Measurements from ENCODE around the gene MTERF2. TPM values are rescaled to one million over a fixed set of nuclear protein-coding genes. Genes with fewer than 3 reads are reported as not detected.

The MTERF2 gene
- total RNA-seq, 1 experiment from 2014 or later: 7.0 TPM

DNA sequence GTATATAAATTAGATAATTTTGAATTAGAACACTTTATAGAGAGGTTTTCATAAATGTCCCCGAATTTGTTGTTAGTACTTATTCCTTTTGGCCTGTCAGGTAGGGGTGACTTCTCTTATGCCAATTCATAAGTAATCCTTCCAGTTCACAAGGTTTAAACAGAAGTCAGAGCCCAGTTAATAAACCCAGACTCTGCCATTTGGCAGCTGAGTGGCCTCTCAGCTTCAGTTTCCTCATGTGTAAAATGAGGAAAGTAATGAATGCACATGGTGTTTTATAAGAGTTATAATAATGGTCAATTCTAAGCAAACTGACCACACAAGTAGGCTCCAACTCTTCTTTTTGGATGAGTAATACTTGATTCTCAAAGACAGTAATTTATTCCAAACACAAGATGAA is 10.3 kb downstream of the MTERF2 start:
- Mint-ChIP-seq H3K27ac (no peak overlapping the region), H3K9me3 (no peaks in the 10 kb centered on the region), H3K27me3 (ENCODE audit: low read depth) (no peaks in the 10 kb centered on the region), H3K36me3 (no peaks in the 10 kb centered on the region), H3K4me1 (no peaks in the 10 kb centered on the region), H3K4me3 (no peak overlapping the region)
- DNase-seq (ENCODE audit: low spot score) (no peak), ATAC-seq (no peak)
- ChIA-PET POLR2A (no interaction called here), CTCF (interaction anchor here (0.6 to 1.2 kb wide), 2 partner anchors 57 to 622 kb away, joined by 3 read pairs; no protein-coding TSS in a partner anchor)
- TF ChIP-seq CTCF (IDR thresholded peaks at IDR 0.05) (no peak), OVOL2 (CRISPR knock-in tag; IDR thresholded peaks at IDR 0.05; ENCODE audit: borderline replicate concordance) (no peak), NR3C1 (CRISPR knock-in tag; conservative IDR thresholded peaks at IDR 0.05; ENCODE audit: low read depth) (no peak), JUN (CRISPR knock-in tag; IDR thresholded peaks at IDR 0.05) (no peak), E2F4 (CRISPR knock-in tag; IDR thresholded peaks at IDR 0.05; ENCODE audit: borderline replicate concordance, low read depth) (no peak), AFF4 (CRISPR knock-in tag; IDR thresholded peaks at IDR 0.05; ENCODE audit: borderline replicate concordance) (no peak), IRF1 (CRISPR knock-in tag; IDR thresholded peaks at IDR 0.05) (no peak), ESRRA (CRISPR knock-in tag; IDR thresholded peaks at IDR 0.05; ENCODE audit: borderline replicate concordance) (no peak), TCF7 (CRISPR knock-in tag; IDR thresholded peaks at IDR 0.05; ENCODE audit: low read depth) (no peak)
- TF ChIP-seq, protein P1, sequence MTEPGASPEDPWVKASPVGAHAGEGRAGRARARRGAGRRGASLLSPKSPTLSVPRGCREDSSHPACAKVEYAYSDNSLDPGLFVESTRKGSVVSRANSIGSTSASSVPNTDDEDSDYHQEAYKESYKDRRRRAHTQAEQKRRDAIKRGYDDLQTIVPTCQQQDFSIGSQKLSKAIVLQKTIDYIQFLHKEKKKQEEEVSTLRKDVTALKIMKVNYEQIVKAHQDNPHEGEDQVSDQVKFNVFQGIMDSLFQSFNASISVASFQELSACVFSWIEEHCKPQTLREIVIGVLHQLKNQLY (CRISPR knock-in tag; IDR thresholded peaks at IDR 0.05): no peak
- TF ChIP-seq, protein P2, sequence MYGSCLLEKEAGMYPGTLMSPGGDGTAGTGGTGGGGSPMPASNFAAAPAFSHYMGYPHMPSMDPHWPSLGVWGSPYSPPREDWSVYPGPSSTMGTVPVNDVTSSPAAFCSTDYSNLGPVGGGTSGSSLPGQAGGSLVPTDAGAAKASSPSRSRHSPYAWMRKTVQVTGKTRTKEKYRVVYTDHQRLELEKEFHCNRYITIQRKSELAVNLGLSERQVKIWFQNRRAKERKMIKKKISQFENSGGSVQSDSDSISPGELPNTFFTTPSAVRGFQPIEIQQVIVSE (CRISPR knock-in tag; IDR thresholded peaks at IDR 0.05; ENCODE audit: borderline replicate concordance): no peak
- TF ChIP-seq, protein P3, sequence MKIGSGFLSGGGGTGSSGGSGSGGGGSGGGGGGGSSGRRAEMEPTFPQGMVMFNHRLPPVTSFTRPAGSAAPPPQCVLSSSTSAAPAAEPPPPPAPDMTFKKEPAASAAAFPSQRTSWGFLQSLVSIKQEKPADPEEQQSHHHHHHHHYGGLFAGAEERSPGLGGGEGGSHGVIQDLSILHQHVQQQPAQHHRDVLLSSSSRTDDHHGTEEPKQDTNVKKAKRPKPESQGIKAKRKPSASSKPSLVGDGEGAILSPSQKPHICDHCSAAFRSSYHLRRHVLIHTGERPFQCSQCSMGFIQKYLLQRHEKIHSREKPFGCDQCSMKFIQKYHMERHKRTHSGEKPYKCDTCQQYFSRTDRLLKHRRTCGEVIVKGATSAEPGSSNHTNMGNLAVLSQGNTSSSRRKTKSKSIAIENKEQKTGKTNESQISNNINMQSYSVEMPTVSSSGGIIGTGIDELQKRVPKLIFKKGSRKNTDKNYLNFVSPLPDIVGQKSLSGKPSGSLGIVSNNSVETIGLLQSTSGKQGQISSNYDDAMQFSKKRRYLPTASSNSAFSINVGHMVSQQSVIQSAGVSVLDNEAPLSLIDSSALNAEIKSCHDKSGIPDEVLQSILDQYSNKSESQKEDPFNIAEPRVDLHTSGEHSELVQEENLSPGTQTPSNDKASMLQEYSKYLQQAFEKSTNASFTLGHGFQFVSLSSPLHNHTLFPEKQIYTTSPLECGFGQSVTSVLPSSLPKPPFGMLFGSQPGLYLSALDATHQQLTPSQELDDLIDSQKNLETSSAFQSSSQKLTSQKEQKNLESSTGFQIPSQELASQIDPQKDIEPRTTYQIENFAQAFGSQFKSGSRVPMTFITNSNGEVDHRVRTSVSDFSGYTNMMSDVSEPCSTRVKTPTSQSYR (CRISPR knock-in tag; IDR thresholded peaks at IDR 0.05): no peak
